CD14-positive monocyte (primary cell): Measurements from ENCODE around the gene SPRR1B. TPM values are rescaled to one million over a fixed set of nuclear protein-coding genes. Genes with fewer than 3 reads are reported as not detected.

Experiments used
- DNase-seq, 3 donors: peaks; one replicate each; pipeline ENCODE4 v3.0.0-alpha.2; 2011 to 2022
- H2AFZ ChIP-seq: 2 replicates; pipeline ENCODE4 v1.6.0; 2012; ENCODE audit warnings: mild to moderate bottlenecking, low read depth, low read length, inconsistent platforms; ENCODE audit not compliant: insufficient read depth, poor library complexity, severe bottlenecking
- H3K27ac ChIP-seq, 2 donors: 1 replicate in 1 of 2; 2 replicates in 1 of 2; pipeline ENCODE4 v1.5.1; 2012 to 2013; ENCODE audit warnings: low read length in 2 of 2, control low read depth in 1 of 2, inconsistent platforms in 1 of 2, low read depth in 1 of 2, mild to moderate bottlenecking in 1 of 2
- H3K27me3 ChIP-seq, 2 donors: one replicate each; pipeline versions ENCODE4 v1.6.0 to v1.6.1; 2011 to 2013; ENCODE audit warnings: low read length in 2 of 2; ENCODE audit not compliant: control insufficient read depth in 2 of 2, insufficient read depth in 2 of 2
- H3K36me3 ChIP-seq, 2 donors: replicated peaks in 1 of 2; 1 replicate in 1 of 2; 2 replicates in 1 of 2; pipeline versions ENCODE4 v1.5.1 to v1.6.1; 2012 to 2013; ENCODE audit warnings: low read length in 2 of 2, control low read depth in 1 of 2, inconsistent platforms in 1 of 2, mild to moderate bottlenecking in 1 of 2; ENCODE audit not compliant: insufficient read depth in 2 of 2, control insufficient read depth in 1 of 2
- H3K4me1 ChIP-seq, 2 donors: 1 replicate in 1 of 2; 2 replicates in 1 of 2; pipeline versions ENCODE4 v1.5.1 to v1.6.1; 2012 to 2013; ENCODE audit warnings: low read length in 2 of 2, control low read depth in 1 of 2, inconsistent platforms in 1 of 2, mild to moderate bottlenecking in 1 of 2, moderate library complexity in 1 of 2; ENCODE audit not compliant: insufficient read depth in 2 of 2, control insufficient read depth in 1 of 2
- H3K4me2 ChIP-seq: replicated peaks from 2 replicates; pipeline ENCODE3; 2012; ENCODE audit warnings: low read length, moderate library complexity, mild to moderate bottlenecking; ENCODE audit not compliant: poor library complexity, severe bottlenecking; ENCODE audit errors: extremely low read depth
- H3K4me3 ChIP-seq, 3 experiments: fragments of 200-600 bp in 1 of 3; sonication (generic) in 1 of 3; replicated peaks in 1 of 3; 1 replicate in 2 of 3; 2 replicates in 1 of 3; pipeline ENCODE4 v1.5.1; 2011 to 2013; ENCODE audit warnings: low read length in 3 of 3, mild to moderate bottlenecking in 3 of 3, control low read depth in 2 of 3, low read depth in 2 of 3, inconsistent platforms in 1 of 3, moderate library complexity in 1 of 3
- H3K79me2 ChIP-seq: 2 replicates; pipeline ENCODE4 v1.6.0; 2012; ENCODE audit warnings: mild to moderate bottlenecking, control low read depth, inconsistent platforms, low read length, moderate library complexity; ENCODE audit not compliant: insufficient read depth
- H3K9ac ChIP-seq: 2 replicates; pipeline ENCODE4 v1.6.0; 2017; ENCODE audit warnings: low read length, mild to moderate bottlenecking; ENCODE audit not compliant: insufficient read depth, poor library complexity, severe bottlenecking
- H3K9me3 ChIP-seq, 2 donors: replicated peaks in 1 of 2; 1 replicate in 1 of 2; 2 replicates in 1 of 2; pipeline versions ENCODE4 v1.5.1 to v1.6.1; 2012 to 2013; ENCODE audit warnings: low read length in 2 of 2, control low read depth in 1 of 2; ENCODE audit not compliant: control insufficient read depth in 1 of 2, insufficient read depth in 1 of 2
- H4K20me1 ChIP-seq: 2 replicates; pipeline ENCODE4 v1.6.0; 2012; ENCODE audit warnings: mild to moderate bottlenecking, low read length, control low read depth, moderate library complexity; ENCODE audit not compliant: insufficient read depth
- H3K27ac Mint-ChIP-seq, 7 donors: one replicate each; pipeline ENCODE4 v1.8.0; 2020; ENCODE audit warnings: mild to moderate bottlenecking in 7 of 7, mixed read lengths in 7 of 7, moderate library complexity in 6 of 7, inconsistent platforms in 2 of 7
- H3K27me3 Mint-ChIP-seq, 3 donors: one replicate each; pipeline ENCODE4 v1.8.0; 2021 to 2022; ENCODE audit warnings: low read depth in 3 of 3, mild to moderate bottlenecking in 3 of 3, mixed read lengths in 3 of 3, moderate library complexity in 3 of 3, inconsistent platforms in 1 of 3
- H3K36me3 Mint-ChIP-seq, 2 donors: one replicate each; pipeline ENCODE4 v1.8.0; 2020; ENCODE audit warnings: mixed read lengths in 2 of 2, inconsistent platforms in 1 of 2, mild to moderate bottlenecking in 1 of 2
- H3K4me1 Mint-ChIP-seq: one replicate; pipeline ENCODE4 v1.8.0; 2020; ENCODE audit warnings: mild to moderate bottlenecking, mixed read lengths
- H3K4me3 Mint-ChIP-seq, 2 donors: one replicate each; pipeline ENCODE4 v1.8.0; 2020; ENCODE audit warnings: mild to moderate bottlenecking in 2 of 2, mixed read lengths in 2 of 2, moderate library complexity in 1 of 2
- H3K9me3 Mint-ChIP-seq, 7 donors: one replicate each; pipeline ENCODE4 v1.8.0; 2020 to 2022; ENCODE audit warnings: mixed read lengths in 7 of 7, mild to moderate bottlenecking in 6 of 7, moderate library complexity in 6 of 7, inconsistent platforms in 2 of 7
- CTCF ChIP-seq: fragments of 200-600 bp; IDR thresholded peaks from one replicate; pipeline ENCODE4 v1.8.0; 2022; ENCODE audit warnings: antibody characterized with exemption, mild to moderate bottlenecking
- WGBS: methylation state at CpG from one replicate; pipeline ENCODE4 v1.1.5; 2013; ENCODE audit warnings: missing lambda C conversion rate; ENCODE audit not compliant: insufficient coverage; 5-methylcytosine and 5-hydroxymethylcytosine counted together
- intact Hi-C, 2 donors: fragments of 100-400 bp; cut with micrococcal nuclease; formaldehyde crosslinking; loops; one replicate each; pipeline versions ENCODE4 v1.15.0 to v1.15.1; 2023
- polyA plus RNA-seq, 3 donors: library from polyadenylated mRNA; depleted of rRNA in 1 of 3; unstranded in 2 of 3; stranded (reverse) in 1 of 3; fragments of 300-500 nt in 2 of 3; fragments of >200 nt in 1 of 3; fragmentation: Illumina TruSeq in 2 of 3; gene quantifications; 1 replicate in 2 of 3; 2 replicates in 1 of 3; pipeline ENCODE4 v1.2.3, GENCODE V29; 2012 to 2021

Gene SPRR1B
- polyA plus RNA-seq, 3 donors: not detected

GRCh38 chr1:153023109-153023508 is 7.9 kb upstream of the SPRR1B start:
- Histone ChIP-seq H3K4me1 (no peaks in the 10 kb centered on the region), H3K36me3 (no peaks in the 10 kb centered on the region), H4K20me1 (no peaks in the 10 kb centered on the region), H3K27me3 (peaks cover 0 to 2% of the 10 kb centered on the region in 2 donors), H3K9me3 (peaks cover 0 to 1% of the 10 kb centered on the region in 2 donors), H3K79me2 (no peaks in the 10 kb centered on the region), H3K27ac (no peak overlapping the region), H3K4me3 (no peak overlapping the region), H3K4me2 (no peak overlapping the region), H3K9ac (no peak overlapping the region), H2AFZ (no peak overlapping the region)
- no peak overlapping the region for H3K27ac Mint-ChIP-seq
- H3K27me3 Mint-ChIP-seq: peaks cover 0 to 16% (median 0%) of the 10 kb centered on the region in 3 donors
- TF ChIP-seq CTCF: no peak
- no peaks in the 10 kb centered on the region for H3K36me3 Mint-ChIP-seq
- no peaks in the 10 kb centered on the region for H3K4me1 Mint-ChIP-seq
- intact Hi-C loops: no loop called here
- DNase-seq: no peak
- no peak overlapping the region for H3K4me3 Mint-ChIP-seq
- WGBS: 91% methylated on average over 7 of the region's 7 CpGs
- peaks cover 0 to 3% (median 0%) of the 10 kb centered on the region in 7 donors for H3K9me3 Mint-ChIP-seq

DNA sequence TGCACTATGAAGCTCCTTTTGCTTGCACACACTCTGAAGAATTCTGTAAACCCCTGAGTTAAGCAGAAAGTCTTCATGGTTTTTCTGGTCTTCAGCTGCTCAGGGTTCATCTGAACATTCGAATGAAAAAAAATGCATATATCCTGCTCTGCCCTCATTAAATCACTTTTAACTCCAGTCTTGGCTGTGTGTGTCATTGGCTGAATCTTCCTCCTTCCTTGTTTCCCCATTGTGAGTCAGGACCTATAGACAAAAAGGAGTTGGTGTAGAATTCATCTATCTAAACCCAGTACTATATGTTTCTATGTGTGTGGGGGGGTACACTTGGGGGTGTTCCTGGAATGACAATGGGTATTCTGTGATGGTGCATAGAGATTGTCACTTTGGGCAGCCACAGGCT is 6.6 kb upstream of the SPRR1B start:
- Histone ChIP-seq H3K9me3 (no peaks in the 10 kb centered on the region), H3K27ac (no peak overlapping the region), H3K9ac (no peak overlapping the region), H3K27me3 (peaks cover 0 to 2% of the 10 kb centered on the region in 2 donors), H3K4me2 (no peak overlapping the region), H3K79me2 (no peaks in the 10 kb centered on the region), H3K36me3 (no peaks in the 10 kb centered on the region), H4K20me1 (no peaks in the 10 kb centered on the region), H3K4me3 (no peak overlapping the region), H2AFZ (no peak overlapping the region), H3K4me1 (no peaks in the 10 kb centered on the region)
- no peak for TF ChIP-seq CTCF
- Mint-ChIP-seq H3K27ac (no peak overlapping the region), H3K4me3 (no peak overlapping the region), H3K9me3 (peaks cover 0 to 4% (median 0%) of the 10 kb centered on the region in 7 donors), H3K36me3 (no peaks in the 10 kb centered on the region), H3K27me3 (peaks cover 0 to 12% (median 0%) of the 10 kb centered on the region in 3 donors), H3K4me1 (no peaks in the 10 kb centered on the region)
- no peak for DNase-seq
- no CpG with 5 or more reads among the region's 1 CpG for WGBS
- intact Hi-C loops: no loop called here
